Fibroblast of pulmonary artery (primary cell): Measurements from ENCODE around the gene MYL3.
A peak's percentile ranks its signal among the peaks of the same experiment; 100 is the strongest.

Experiments used
- DNase-seq: peaks from one replicate; pipeline ENCODE4 v3.0.0-alpha.2; 2010; ENCODE audit warnings: low read depth
- H3K4me3 ChIP-seq: replicated peaks from 2 replicates; pipeline ENCODE4 v1.5.1; 2011; ENCODE audit warnings: low read depth, mild to moderate bottlenecking, control low read depth, low read length, moderate library complexity
- CTCF ChIP-seq: IDR thresholded peaks from 2 replicates; pipeline ENCODE4 v1.5.1; 2011; ENCODE audit warnings: mild to moderate bottlenecking, control low read depth, low read length, inconsistent platforms; ENCODE audit errors: missing control alignments

The MYL3 gene

GRCh38 chr3:46860017-46860809 is 3.0 kb downstream of the MYL3 start:
- peak; percentile 52 for TF ChIP-seq CTCF
- DNase-seq: no peak
- H3K4me3 ChIP-seq: no peak overlapping the region

DNA sequence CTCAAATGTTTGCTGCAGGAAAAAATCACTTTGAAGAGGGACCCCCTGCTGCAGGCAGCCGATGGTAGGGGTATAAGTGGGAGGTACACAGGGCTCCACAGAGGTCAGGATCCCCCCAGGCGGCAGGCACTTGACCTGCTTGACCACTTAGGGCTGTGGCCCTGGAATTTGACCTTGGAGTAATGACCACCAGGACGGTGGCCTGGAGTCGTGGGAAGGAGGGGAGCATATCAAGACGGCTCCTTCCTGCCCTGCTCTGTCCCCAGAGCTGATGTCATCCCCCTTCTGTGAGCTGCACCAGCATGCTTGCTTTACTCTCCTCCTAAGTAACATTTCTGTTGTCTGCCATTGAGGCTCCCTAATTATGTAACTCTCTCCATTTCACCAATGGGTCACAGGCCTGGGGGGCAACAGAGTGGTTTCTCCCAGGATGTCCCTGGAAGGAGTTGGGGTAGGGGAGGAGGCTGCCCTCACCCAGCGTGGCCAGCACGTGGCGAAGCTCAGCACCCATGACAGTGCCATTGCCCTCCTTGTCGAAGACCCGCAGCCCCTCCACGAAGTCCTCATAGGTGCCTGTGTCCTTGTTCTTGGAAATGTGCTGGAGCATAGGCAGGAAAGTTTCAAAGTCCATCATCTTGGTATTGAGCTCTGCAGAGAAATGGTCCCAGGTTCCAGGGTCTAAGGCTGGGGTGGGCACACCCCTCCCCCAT is 4.1 kb downstream of the MYL3 start:
- TF ChIP-seq CTCF: no peak
- no peak overlapping the region for H3K4me3 ChIP-seq
- no peak for DNase-seq

GRCh38 chr3:46858456-46858855 is 4.8 kb downstream of the MYL3 start:
- no peak for DNase-seq
- no peak for TF ChIP-seq CTCF
- H3K4me3 ChIP-seq: no peak overlapping the region

GRCh38 chr3:46857485-46858341 is 5.5 kb downstream of the MYL3 start:
- no peak overlapping the region for H3K4me3 ChIP-seq
- DNase-seq: no peak
- TF ChIP-seq CTCF: no peak

GRCh38 chr3:46856576-46857471 is 6.4 kb downstream of the MYL3 start:
- no peak overlapping the region for H3K4me3 ChIP-seq
- no peak for TF ChIP-seq CTCF
- DNase-seq: no peak

DNA sequence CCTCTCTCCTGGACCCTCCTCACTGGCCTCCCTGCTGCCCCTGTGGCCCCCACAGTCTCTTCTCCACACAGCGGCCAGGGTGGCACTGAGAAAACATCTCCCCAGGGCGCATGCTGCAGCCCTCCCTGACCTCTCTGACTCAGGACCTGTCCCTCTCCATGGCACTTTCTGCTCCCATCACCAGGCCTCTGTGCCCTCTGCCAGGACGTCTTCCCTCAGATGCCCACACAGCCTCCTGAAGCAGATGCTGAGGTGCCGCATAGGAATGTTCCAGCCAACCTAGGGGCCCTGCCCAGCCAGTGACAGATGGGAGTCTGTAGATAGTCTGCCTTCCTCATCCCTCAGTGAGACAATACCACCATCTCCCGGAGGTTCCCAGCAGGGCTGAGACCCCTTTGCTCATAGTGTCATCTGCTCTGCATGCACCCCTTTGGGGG is 8.7 kb downstream of the MYL3 start:
- DNase-seq: no peak
- H3K4me3 ChIP-seq: no peak overlapping the region
- TF ChIP-seq CTCF: no peak
